Prostate gland (tissue), 2 donors: ENCODE measurements around the gene SMIM43.

ENCODE experiments used
- CTCF ChIP-seq, 4 experiments: fragments of 200-600 bp in 2 of 4; fragments of 450-650 bp in 2 of 4; sonication (generic) in 2 of 4; IDR thresholded peaks; 1 replicate in 3 of 4; 2 replicates in 1 of 4; pipeline ENCODE4 v1.5.1; 2016 to 2019; ENCODE audit warnings: antibody characterized with exemption in 4 of 4, mild to moderate bottlenecking in 2 of 4, moderate library complexity in 2 of 4
- POLR2A ChIP-seq: fragments of 450-650 bp; IDR thresholded peaks from one replicate; pipeline ENCODE4 v1.6.1; 2016; ENCODE audit warnings: antibody characterized with exemption, mild to moderate bottlenecking
- POLR2AphosphoS5 ChIP-seq: sonication (generic); formaldehyde crosslinking; IDR thresholded peaks from one replicate; pipeline ENCODE4 v1.6.1; 2017; ENCODE audit warnings: antibody characterized with exemption

GRCh38 chr4:121742794-121743193 lies 22.2 kb downstream of the SMIM43 start:
- TF ChIP-seq CTCF (IDR thresholded peaks at IDR 0.05), result no peak
- TF ChIP-seq POLR2AphosphoS5, result no peak
- no peak for TF ChIP-seq POLR2A
